T-helper 2 cell treated with Interferon-gamma antibody and Interleukin-4, amounts not matched to agents 5 μg/mL and 100 μg/mL, for 36 hours (primary cell): Measurements from ENCODE around the gene SENP8.

ENCODE experiments used
- DNase-seq: peaks from one replicate; pipeline ENCODE4 v3.0.0; 2021; ENCODE audit warnings: low spot score
- H3K27ac Mint-ChIP-seq: one replicate; pipeline ENCODE4 v1.8.0; 2021; ENCODE audit warnings: mild to moderate bottlenecking, mixed read lengths
- H3K27me3 Mint-ChIP-seq: one replicate; pipeline ENCODE4 v1.8.0; 2021; ENCODE audit warnings: low read depth, mixed read lengths
- H3K36me3 Mint-ChIP-seq: one replicate; pipeline ENCODE4 v1.8.0; 2021; ENCODE audit warnings: low read depth, mixed read lengths
- H3K4me1 Mint-ChIP-seq: one replicate; pipeline ENCODE4 v1.8.0; 2021; ENCODE audit warnings: low read depth, mixed read lengths
- H3K4me3 Mint-ChIP-seq: one replicate; pipeline ENCODE4 v1.8.0; 2022; ENCODE audit warnings: mild to moderate bottlenecking, moderate library complexity, mixed read lengths
- H3K9me3 Mint-ChIP-seq: one replicate; pipeline ENCODE4 v1.8.0; 2021; ENCODE audit warnings: mixed read lengths

The SENP8 gene

DNA sequence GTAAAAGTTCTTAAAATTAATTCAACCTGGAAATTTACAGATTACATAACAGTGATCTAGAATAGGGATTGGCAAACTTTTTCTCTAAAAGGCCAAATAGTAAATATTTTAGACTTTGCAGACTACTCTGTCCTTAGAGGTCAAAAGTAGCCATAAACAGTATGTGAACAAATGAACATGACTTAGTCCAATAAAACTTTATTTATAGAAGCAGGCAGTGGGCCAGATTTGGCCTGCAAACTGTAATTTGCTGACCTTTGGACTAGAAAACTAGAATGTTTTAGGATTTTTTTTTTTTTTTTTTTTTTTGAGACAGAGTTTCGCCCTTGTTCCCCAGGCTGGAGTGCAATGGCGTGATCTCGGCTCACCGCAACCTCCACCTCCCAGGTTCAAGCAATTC, 12.1 kb downstream of the SENP8 start:
- no peaks in the 10 kb centered on the region for H3K4me1 Mint-ChIP-seq

DNA sequence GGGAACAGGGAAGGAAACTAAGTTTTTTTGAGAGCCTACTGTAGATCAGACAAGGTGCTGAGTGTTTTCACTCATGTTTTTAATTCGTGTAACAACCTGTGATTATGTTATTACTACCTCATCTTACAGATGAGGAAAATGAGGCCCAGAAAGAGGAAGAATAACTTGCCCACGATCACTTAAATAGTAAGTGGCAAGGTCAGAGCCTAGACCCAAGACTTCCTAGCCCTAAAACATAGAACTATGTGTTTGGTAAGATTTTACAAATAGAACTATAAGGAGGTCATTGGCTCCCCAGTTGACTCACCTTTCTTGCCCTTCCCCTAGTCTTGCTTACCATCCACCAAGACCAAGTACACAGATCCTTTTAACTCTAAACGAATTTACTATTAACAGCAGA, 13.7 kb downstream of the SENP8 start:
- Mint-ChIP-seq H3K4me3 (no peak overlapping the region), H3K27me3 (peaks cover 10% of the 10 kb centered on the region), H3K36me3 (no peaks in the 10 kb centered on the region), H3K4me1 (no peaks in the 10 kb centered on the region), H3K9me3 (no peaks in the 10 kb centered on the region), H3K27ac (no peak overlapping the region)
- no peak for DNase-seq

More for the DNA sequence above, 12.1 kb downstream of the SENP8 start:
- H3K4me3 Mint-ChIP-seq: no peak overlapping the region
- no peak for DNase-seq
- no peaks in the 10 kb centered on the region for H3K36me3 Mint-ChIP-seq
- peaks cover 10% of the 10 kb centered on the region for H3K27me3 Mint-ChIP-seq
- H3K9me3 Mint-ChIP-seq: no peaks in the 10 kb centered on the region
- H3K27ac Mint-ChIP-seq: no peak overlapping the region

DNA sequence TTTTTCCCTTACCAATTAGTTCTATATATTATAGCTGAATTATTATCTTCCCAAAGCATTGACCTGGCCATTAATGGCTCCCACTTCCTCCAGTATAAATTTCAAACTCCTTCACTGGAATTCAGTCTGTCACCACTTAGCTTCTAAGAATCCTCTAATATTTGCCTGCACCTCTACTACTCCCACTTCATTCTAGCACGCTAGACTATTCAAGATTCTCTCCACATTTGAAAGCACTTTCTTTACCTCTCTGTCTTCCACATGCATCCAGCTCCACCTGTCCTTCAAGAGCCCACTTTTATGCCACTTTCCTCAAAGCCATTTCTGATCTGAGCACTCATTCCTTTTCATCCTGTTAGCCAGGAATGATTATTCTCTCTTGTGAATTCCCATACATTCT, 15.0 kb downstream of the SENP8 start:
- no peak overlapping the region for H3K27ac Mint-ChIP-seq
- H3K9me3 Mint-ChIP-seq: no peaks in the 10 kb centered on the region
- H3K27me3 Mint-ChIP-seq: peaks cover 2% of the 10 kb centered on the region
- no peak overlapping the region for H3K4me3 Mint-ChIP-seq
- no peaks in the 10 kb centered on the region for H3K36me3 Mint-ChIP-seq
- DNase-seq: no peak
- no peaks in the 10 kb centered on the region for H3K4me1 Mint-ChIP-seq

DNA sequence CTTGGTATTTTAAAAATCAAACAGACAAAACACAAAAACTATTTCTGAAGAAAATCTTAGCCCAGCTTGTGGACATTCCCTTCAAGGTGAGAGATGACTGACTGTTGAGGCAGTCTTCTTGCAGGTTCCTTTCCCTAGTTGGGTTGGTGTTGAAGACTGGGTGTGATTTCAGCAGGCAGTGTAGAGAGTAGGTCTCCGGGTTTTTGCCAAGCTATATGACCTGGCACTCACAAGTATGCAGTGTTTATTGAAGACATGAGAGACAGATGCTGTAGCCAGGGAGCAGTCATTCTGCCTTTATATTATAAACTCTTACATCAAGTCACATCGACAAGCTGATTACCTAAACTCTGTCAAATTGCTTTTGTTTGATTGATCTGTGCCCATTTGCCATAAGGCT, 17.5 kb downstream of the SENP8 start:
- no peaks in the 10 kb centered on the region for H3K27me3 Mint-ChIP-seq
- DNase-seq: no peak
- no peak overlapping the region for H3K4me3 Mint-ChIP-seq
- H3K4me1 Mint-ChIP-seq: no peaks in the 10 kb centered on the region
- no peak overlapping the region for H3K27ac Mint-ChIP-seq
- H3K9me3 Mint-ChIP-seq: no peaks in the 10 kb centered on the region
- no peaks in the 10 kb centered on the region for H3K36me3 Mint-ChIP-seq

DNA sequence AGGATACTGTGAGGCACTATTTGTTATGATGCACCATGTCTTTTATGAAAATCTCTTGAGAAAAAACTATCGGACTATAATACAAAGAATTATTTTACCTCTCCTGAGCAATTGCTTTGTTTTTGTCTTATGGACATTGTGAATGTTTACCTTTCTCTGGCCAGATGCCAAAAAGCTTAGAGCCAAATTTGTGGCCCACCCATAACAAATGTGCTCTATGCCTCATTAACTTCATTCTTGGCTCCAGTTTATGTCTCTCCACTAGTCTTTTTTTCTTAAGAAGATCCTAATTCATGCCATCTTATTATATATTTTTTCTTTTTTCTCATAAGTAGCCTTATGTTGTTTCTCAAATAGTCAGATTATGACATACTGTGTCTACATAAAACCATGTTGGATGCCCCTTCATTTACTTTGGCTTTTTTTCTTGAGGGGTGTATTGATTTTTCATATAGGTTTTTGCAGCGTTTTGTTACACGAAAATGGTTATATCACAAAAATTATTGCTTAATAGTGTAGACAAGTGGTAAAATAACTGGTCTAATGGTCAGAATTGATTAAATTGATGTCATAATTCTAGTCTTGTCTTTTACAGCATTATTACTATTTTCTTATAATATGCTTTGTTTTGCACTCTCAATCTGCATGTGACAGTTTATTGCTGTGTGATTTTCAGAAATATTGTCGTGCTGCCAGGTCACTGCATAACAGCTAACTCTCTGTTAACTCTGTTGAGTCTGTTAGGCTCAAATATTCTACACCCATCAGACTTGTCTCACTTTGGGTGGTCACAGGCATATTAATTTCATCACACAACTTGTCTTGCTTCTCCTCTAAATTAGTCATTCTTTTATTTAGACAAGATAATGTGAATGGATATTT, 18.2 kb downstream of the SENP8 start:
- Mint-ChIP-seq H3K4me3 (no peak overlapping the region), H3K27ac (no peak overlapping the region), H3K36me3 (no peaks in the 10 kb centered on the region), H3K9me3 (no peaks in the 10 kb centered on the region), H3K27me3 (no peaks in the 10 kb centered on the region), H3K4me1 (peaks cover 1% of the 10 kb centered on the region)
- no peak for DNase-seq

DNA sequence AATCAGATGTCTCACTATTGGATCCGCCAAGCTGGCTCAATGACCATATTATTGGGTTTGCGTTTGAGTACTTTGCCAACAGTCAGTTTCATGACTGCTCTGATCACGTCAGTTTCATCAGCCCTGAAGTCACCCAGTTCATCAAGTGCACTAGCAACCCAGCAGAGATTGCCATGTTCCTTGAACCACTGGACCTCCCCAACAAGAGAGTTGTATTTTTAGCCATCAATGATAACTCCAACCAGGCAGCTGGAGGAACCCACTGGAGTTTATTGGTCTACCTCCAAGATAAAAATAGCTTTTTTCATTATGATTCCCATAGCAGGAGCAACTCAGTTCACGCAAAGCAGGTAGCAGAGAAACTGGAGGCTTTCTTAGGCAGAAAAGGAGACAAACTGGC, 21.5 kb downstream of the SENP8 start:
- Mint-ChIP-seq H3K27ac (no peak overlapping the region), H3K27me3 (no peaks in the 10 kb centered on the region), H3K9me3 (no peaks in the 10 kb centered on the region), H3K4me3 (no peak overlapping the region), H3K4me1 (peaks cover 5% of the 10 kb centered on the region), H3K36me3 (no peaks in the 10 kb centered on the region)
- no peak for DNase-seq

DNA sequence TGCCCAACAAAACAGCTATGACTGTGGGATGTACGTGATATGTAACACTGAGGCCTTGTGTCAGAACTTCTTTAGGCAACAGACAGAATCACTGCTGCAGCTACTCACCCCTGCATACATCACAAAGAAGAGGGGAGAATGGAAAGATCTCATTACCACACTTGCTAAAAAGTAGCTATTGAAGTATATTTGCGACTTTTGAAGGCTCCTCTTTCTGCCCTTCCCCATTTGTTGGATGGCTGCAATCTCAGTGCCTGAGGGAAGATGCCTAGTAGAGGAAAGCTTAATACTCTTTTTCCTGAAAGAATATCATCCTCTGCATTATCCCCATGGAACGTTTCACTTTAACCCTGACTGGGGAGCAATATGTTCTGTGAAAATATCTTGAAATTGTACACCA, 21.9 kb downstream of the SENP8 start:
- no peaks in the 10 kb centered on the region for H3K36me3 Mint-ChIP-seq
- no peak overlapping the region for H3K4me3 Mint-ChIP-seq
- H3K9me3 Mint-ChIP-seq: no peaks in the 10 kb centered on the region
- H3K27ac Mint-ChIP-seq: no peak overlapping the region
- no peak for DNase-seq
- H3K27me3 Mint-ChIP-seq: peaks cover 3% of the 10 kb centered on the region
- peaks cover 5% of the 10 kb centered on the region for H3K4me1 Mint-ChIP-seq

DNA sequence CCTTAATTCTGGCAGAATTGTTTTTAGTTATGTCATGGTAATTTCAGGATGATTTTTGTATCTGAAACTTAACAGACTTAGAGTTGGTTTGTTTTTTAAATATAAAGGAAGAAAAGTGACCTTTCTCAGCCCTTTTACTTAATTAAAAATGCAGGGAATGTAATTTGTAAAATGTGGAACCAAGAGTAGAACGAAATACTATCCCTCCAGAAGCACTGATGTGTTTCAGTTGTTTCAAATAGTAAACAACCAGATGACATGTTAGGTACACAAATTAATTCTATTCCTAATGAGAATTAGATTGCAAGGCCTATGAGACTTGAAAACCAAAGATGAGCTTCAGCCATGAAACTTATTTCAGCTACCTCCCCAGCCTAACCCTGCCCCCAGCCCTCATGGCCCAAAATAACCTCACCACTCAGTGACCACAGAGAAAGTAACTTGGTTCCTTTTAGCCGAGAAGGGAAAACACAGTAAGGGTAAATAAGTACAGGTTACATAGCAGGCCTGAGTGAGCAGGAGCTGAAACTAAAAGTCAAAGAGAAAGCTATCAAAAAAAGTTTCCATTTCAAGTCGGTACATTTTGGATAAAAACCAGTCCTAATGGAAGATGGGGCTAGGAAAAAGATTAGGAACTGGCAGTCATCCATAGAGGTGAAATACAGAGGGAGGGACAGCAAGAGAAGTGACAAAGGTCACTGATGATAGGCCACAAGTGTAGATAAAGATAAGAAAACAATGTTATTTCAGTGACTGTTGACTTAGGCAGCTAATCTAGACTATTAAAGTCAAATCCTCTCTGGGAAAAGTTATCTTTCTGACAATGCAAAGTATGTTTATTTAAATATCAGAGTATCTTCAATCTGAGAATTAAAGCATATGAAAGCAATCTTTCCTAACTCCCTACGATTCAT, 23.2 kb downstream of the SENP8 start:
- peaks cover 3% of the 10 kb centered on the region for H3K27me3 Mint-ChIP-seq
- DNase-seq: no peak
- H3K9me3 Mint-ChIP-seq: no peaks in the 10 kb centered on the region
- H3K4me3 Mint-ChIP-seq: no peak overlapping the region
- no peak overlapping the region for H3K27ac Mint-ChIP-seq
- H3K4me1 Mint-ChIP-seq: peaks cover 5% of the 10 kb centered on the region
- no peaks in the 10 kb centered on the region for H3K36me3 Mint-ChIP-seq

DNA sequence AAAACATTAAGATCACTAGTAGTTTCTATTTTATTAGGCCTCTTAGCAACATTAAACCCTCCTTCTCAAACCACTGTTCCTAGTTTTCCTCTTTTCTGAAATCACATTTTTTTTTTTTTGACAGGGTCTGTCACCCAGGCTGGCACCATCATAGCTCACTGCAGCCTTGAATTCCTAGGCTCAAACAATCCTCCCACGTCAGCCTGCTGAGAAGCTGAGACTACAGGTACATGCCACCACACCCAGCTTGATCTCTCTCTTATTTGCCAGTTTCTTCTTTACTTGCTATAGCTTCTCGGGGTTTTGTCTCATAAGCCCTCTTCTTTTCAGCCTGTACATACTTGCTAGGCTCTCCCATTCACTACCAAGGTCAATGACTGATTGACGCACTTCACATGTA, 28.0 kb downstream of the SENP8 start:
- peaks cover 8% of the 10 kb centered on the region for H3K27me3 Mint-ChIP-seq
- no peaks in the 10 kb centered on the region for H3K36me3 Mint-ChIP-seq
- no peaks in the 10 kb centered on the region for H3K9me3 Mint-ChIP-seq
- no peak overlapping the region for H3K27ac Mint-ChIP-seq
- H3K4me3 Mint-ChIP-seq: no peak overlapping the region
- peaks cover 5% of the 10 kb centered on the region for H3K4me1 Mint-ChIP-seq
- no peak for DNase-seq

DNA sequence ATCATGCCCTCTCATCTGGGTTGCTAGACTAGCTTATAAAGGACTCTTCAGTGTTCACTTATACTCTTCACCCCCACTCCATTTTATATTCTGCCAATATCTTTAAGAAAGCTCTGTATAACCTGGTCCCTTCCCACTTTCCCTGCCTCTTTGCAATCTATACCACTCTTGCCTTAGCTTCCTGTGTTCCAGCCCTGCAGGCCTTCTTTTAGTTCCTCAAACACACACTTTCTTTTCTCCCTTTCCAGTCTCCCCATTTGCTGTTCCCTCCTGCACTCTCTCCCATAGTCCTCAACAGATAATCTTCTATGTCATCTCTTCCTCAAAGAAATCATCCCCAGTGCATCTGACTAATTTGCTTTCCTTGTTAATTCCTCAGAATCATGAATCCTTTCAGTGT, 28.7 kb downstream of the SENP8 start:
- no peak for DNase-seq
- peaks cover 8% of the 10 kb centered on the region for H3K27me3 Mint-ChIP-seq
- H3K4me3 Mint-ChIP-seq: no peak overlapping the region
- no peaks in the 10 kb centered on the region for H3K9me3 Mint-ChIP-seq
- no peaks in the 10 kb centered on the region for H3K36me3 Mint-ChIP-seq
- no peaks in the 10 kb centered on the region for H3K4me1 Mint-ChIP-seq
- H3K27ac Mint-ChIP-seq: no peak overlapping the region

DNA sequence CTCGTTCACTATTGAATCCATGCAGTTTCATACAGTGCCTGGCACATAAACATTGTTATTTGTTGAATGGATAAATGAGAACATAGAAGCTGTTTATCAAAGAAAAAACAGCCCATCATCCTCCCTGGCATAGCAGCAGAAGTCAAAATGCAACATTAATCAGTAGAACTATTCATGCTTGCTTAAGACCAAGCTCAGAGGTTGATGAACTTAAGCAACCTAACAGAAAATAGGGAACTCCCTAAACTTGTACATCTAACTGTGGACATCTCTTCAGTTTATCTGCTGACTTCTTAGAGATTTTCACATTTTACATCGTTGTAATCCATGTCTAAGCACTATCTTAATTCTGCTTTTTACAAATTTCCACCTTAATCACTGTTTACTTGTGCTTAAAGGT, 29.2 kb downstream of the SENP8 start:
- no peaks in the 10 kb centered on the region for H3K36me3 Mint-ChIP-seq
- H3K9me3 Mint-ChIP-seq: no peaks in the 10 kb centered on the region
- DNase-seq: no peak
- H3K4me3 Mint-ChIP-seq: no peak overlapping the region
- peaks cover 8% of the 10 kb centered on the region for H3K27me3 Mint-ChIP-seq
- H3K27ac Mint-ChIP-seq: no peak overlapping the region
- H3K4me1 Mint-ChIP-seq: no peaks in the 10 kb centered on the region

DNA sequence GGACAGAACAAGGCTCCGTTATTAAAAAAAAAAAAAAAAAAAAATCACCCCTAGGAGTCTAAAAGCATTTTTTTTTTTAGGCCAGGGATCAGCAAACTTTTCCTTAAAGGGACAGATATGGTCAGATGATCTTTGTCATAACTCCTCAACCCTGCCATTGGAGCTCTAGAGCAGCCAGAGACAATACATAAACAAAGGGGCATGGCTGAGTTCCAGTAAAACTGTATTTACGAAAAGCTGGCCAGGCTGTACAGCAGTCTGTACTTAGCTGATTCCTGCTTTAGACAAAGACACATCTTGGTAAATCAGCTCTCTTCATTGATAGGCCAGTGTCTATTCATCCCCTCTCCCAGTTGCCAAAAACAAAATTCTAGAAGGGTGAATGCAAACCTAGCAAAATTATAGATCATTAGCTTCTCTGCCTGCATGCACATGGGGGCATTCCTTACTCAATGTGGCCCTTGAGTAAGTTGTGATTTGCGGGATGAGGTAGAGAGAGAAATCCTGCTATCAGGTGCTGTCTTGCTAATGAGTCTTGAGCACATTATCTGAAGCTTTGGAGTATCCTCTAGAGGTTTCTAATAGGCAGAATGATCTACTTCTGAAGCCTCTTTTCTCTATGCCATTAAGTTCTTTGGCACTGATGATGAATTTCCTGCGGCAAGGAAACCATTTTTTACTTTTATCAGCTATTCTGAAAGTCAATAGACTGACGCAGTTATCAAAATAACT, 35.2 kb downstream of the SENP8 start:
- DNase-seq: no peak
- H3K27ac Mint-ChIP-seq: no peak overlapping the region
- no peaks in the 10 kb centered on the region for H3K36me3 Mint-ChIP-seq
- no peaks in the 10 kb centered on the region for H3K9me3 Mint-ChIP-seq
- H3K4me1 Mint-ChIP-seq: peaks cover 2% of the 10 kb centered on the region
- H3K4me3 Mint-ChIP-seq: no peak overlapping the region
- peaks cover 2% of the 10 kb centered on the region for H3K27me3 Mint-ChIP-seq

DNA sequence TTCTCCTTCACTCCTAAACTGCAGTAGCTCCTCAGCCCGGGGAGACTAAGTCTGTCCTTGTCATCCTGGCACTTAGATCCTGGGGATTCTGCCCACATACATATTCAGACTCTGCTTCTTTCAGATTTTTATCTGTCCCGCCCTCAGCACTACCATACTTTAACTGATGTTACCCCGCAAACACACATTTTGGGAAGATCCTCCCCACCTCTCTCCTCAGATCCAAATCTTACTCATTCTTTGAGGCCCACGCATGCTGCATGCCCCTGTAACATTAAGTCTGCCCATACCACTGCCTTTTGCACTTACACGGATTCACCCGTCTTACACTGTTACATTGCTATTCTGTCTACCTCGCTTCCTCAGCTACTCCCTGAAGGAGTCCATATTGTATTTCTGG, 36.1 kb downstream of the SENP8 start:
- peaks cover 2% of the 10 kb centered on the region for H3K4me1 Mint-ChIP-seq
- peaks cover 2% of the 10 kb centered on the region for H3K27me3 Mint-ChIP-seq
- no peak overlapping the region for H3K4me3 Mint-ChIP-seq
- no peak overlapping the region for H3K27ac Mint-ChIP-seq
- no peaks in the 10 kb centered on the region for H3K9me3 Mint-ChIP-seq
- DNase-seq: no peak
- H3K36me3 Mint-ChIP-seq: no peaks in the 10 kb centered on the region
